Stimulated activated CD8-positive, alpha-beta memory T cell treated with anti-CD3 and anti-CD28 coated beads, Interleukin-4, amount 100 ng/mL, for 24 hours (primary cell): ENCODE measurements around the gene ZP1.
"Not testable (repeated sequence)": the region's sequence is repeated elsewhere in the genome, so short reads cannot be mapped to it uniquely, and the experiment has no call there.

ENCODE experiments used
- DNase-seq: peaks from one replicate; pipeline ENCODE4 v3.0.0-alpha.2; 2020; ENCODE audit warnings: low read depth

Gene ZP1

GRCh38 chr11:60866911-60867870 lies at the start of gene ZP1:
Gene ZP1 (plus strand): TSS chr11:60867542. CDS start chr11:60867562, 20 bp downstream.
- DNase-seq: no peak

GRCh38 chr11:60818057-60818456 lies 49.3 kb upstream of the ZP1 start:
- DNase-seq: no peak

- no peak for DNase-seq
Measured at GRCh38 chr11:60821827-60822599, 45.3 kb upstream of the ZP1 start.

GRCh38 chr11:60823745-60824306 lies 43.5 kb upstream of the ZP1 start:
- not testable (repeated sequence) for DNase-seq

- DNase-seq: no peak
Measured at GRCh38 chr11:60825118-60825517, 42.2 kb upstream of the ZP1 start.

- DNase-seq: no peak
Measured at GRCh38 chr11:60825790-60826189, 41.6 kb upstream of the ZP1 start.

- no peak for DNase-seq
Measured at GRCh38 chr11:60830478-60831142, 36.7 kb upstream of the ZP1 start.

GRCh38 chr11:60831143-60831500 lies 36.2 kb upstream of the ZP1 start:
- DNase-seq: peak; percentile 70

GRCh38 chr11:60831501-60832079 lies 35.8 kb upstream of the ZP1 start:
- DNase-seq: no peak

- DNase-seq: no peak
Measured at GRCh38 chr11:60834742-60835533, 32.4 kb upstream of the ZP1 start.

GRCh38 chr11:60835534-60835846 lies 31.9 kb upstream of the ZP1 start:
- no peak for DNase-seq

- no peak for DNase-seq
Measured at GRCh38 chr11:60836866-60837515, 30.4 kb upstream of the ZP1 start.

- no peak for DNase-seq
Measured at GRCh38 chr11:60838132-60838531, 29.2 kb upstream of the ZP1 start.

GRCh38 chr11:60840470-60841430 lies 26.6 kb upstream of the ZP1 start:
- no peak for DNase-seq

- peak; percentile 97 for DNase-seq
Measured at GRCh38 chr11:60841797-60842667, 25.3 kb upstream of the ZP1 start, which contains the start of gene CCDC86. Gene CCDC86 (plus strand): TSS chr11:60842113. CDS start chr11:60842125, 12 bp downstream.

- DNase-seq: no peak
Measured at GRCh38 chr11:60842668-60843600, 24.4 kb upstream of the ZP1 start.
